ENCODE measurements around the gene EFTUD2. TPM values are rescaled to one million over a fixed set of nuclear protein-coding genes. Genes with fewer than 3 reads are reported as not detected.
A peak's percentile ranks its signal among the peaks of the same experiment; 100 is the strongest.

Gene EFTUD2
- total and polyA plus RNA-seq, 2 of the 13 experiments (the other 11 are each of a cell fraction or from before 2014, with no cell fraction given), result 111 to 137 TPM

DNA sequence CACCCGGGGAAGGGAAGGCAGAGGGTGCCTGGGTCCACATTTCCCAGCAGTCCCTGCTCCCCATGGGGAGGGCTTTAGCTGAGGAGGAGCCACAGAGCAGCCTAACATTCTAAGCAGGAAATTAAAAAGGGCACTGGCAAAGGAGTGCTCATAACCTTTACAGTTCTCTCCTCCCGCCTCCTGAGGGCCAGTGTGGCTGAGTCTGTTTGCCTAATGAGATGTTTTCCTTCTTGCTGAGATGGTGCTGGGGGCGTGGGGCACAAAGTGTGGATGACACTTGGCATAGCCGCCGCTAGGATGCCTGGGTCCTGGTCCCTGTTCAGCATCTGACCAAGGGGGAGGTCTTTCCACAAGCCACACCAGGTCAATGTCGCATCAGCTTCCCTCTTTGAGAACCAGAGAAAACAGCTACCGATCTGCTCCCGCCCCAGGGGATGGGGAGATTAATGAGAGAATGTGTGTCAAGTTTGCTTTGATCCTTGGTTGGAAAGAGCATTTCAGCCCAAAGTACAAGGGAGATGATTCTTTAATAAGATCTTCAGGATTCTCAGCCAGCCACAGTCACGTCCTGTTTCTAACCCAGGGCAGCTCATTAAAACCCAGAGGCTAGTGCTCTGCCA, 42.6 kb upstream of the EFTUD2 start:
- H3K27me3 ChIP-seq (ENCODE audit: control insufficient read depth in 1 of 2, insufficient read depth in 2 of 2, low read length in 2 of 2), result no peaks in the 10 kb centered on the region; a peak in 1 of 5 replicates
- H3K79me2 ChIP-seq (ENCODE audit: insufficient read depth, low read length), result peaks cover 68% of the 10 kb centered on the region
- no peaks in the 10 kb centered on the region for H4K20me1 ChIP-seq (ENCODE audit: insufficient read depth, low read length)
- ATAC-seq, result peak; percentile 47
- FAIRE-seq, result no peak
- H3K4me1 ChIP-seq (ENCODE audit: insufficient read depth, low read length), result peaks cover 60% of the 10 kb centered on the region
- H3K9me3 ChIP-seq (ENCODE audit: low read length), result no peaks in the 10 kb centered on the region
- 92% methylated on average over 9 of the region's 9 CpGs for WGBS (ENCODE audit: low lambda C conversion rate)
- H3K4me3 ChIP-seq (replicated peaks in 1 of 3; ENCODE audit: insufficient read depth in 1 of 3, low read depth in 2 of 3, low read length in 3 of 3), result no peak overlapping the region
- ChIA-PET POLR2A (no interaction called here), CTCF (ENCODE audit: low intra/inter-chr PET ratio, low total read pairs) (no interaction called here)
- intact Hi-C loops (cut with micrococcal nuclease; ENCODE audit: unreplicated experiment) (no loop called here), in situ Hi-C loops (cut with HindIII; ENCODE audit: extremely low pct_ligation_motif_present, low pct_unique_long_range_greater_than_20kb) (no loop called here)
- no TSS peak for BruUV-seq (replicated peaks)
- no peak for DNase-seq (ENCODE audit: low spot score)
- no peak overlapping the region for H3K9ac ChIP-seq (ENCODE audit: insufficient read depth, low read depth, low read length)
- peaks cover 0 to 11% of the 10 kb centered on the region in 2 experiments; a peak in 2 of 5 replicates for H3K36me3 ChIP-seq (replicated peaks in 1 of 2; ENCODE audit: control insufficient read depth in 1 of 2, insufficient read depth in 2 of 2, low read length in 2 of 2)
- TF ChIP-seq ZNF605 (CRISPR knock-in tag; IDR thresholded peaks at IDR 0.05) (0 out of 2 replicates have a peak, but pooled peaks have one; percentile 2), ZBTB38 (CRISPR knock-in tag; IDR thresholded peaks at IDR 0.05) (peak; percentile 79; the same call in 1 of the 2 replicates), ZFP82 (CRISPR knock-in tag; IDR thresholded peaks at IDR 0.05; ENCODE audit: borderline replicate concordance) (no peak), ZNF556 (CRISPR knock-in tag; IDR thresholded peaks at IDR 0.05; ENCODE audit: borderline replicate concordance) (no peak), ZNF225 (CRISPR knock-in tag; IDR thresholded peaks at IDR 0.05) (no peak), FOXC1 (CRISPR knock-in tag; IDR thresholded peaks at IDR 0.05; ENCODE audit: borderline replicate concordance) (0 out of 2 replicates have a peak, but pooled peaks have one; percentile 31), ZNF143 (CRISPR knock-in tag; IDR thresholded peaks at IDR 0.05) (peak; percentile 40; the same call in 1 of the 2 replicates), RFXANK (CRISPR knock-in tag; IDR thresholded peaks at IDR 0.05) (no peak), SAFB2 (CRISPR knock-in tag; IDR thresholded peaks at IDR 0.05; ENCODE audit: borderline replicate concordance, low read depth) (0 out of 2 replicates have a peak, but pooled peaks have one; percentile 42), MLLT10 (CRISPR knock-in tag; IDR thresholded peaks at IDR 0.05) (no peak)
- TF ChIP-seq, protein P1, sequence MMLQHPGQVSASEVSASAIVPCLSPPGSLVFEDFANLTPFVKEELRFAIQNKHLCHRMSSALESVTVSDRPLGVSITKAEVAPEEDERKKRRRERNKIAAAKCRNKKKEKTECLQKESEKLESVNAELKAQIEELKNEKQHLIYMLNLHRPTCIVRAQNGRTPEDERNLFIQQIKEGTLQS (CRISPR knock-in tag; IDR thresholded peaks at IDR 0.05), result no peak
- no peak overlapping the region for H3K27ac ChIP-seq (ENCODE audit: extremely low read length, insufficient read depth, low read length)
- H3K4me2 ChIP-seq (ENCODE audit: low read depth, low read length), result no peak overlapping the region
- H2AFZ ChIP-seq (ENCODE audit: low read length), result no peak overlapping the region
